HG03521 (cell line): Measurements from ENCODE around the gene PRKN.

Experiments used
- ATAC-seq: cut with Tn5 transposase; IDR thresholded peaks from one replicate; pipeline ENCODE4 v1.9.1; 2021; ENCODE audit warnings: mild to moderate bottlenecking, moderate library complexity; ENCODE audit not compliant: unreplicated experiment

The PRKN gene

GRCh38 chr6:162621246-162621645 is 106.3 kb downstream of the PRKN start:
- ATAC-seq, result no peak

- no peak for ATAC-seq
Measured at GRCh38 chr6:162620073-162620472, 107.5 kb downstream of the PRKN start.

- no peak for ATAC-seq
Measured at GRCh38 chr6:162618448-162619002, 109.0 kb downstream of the PRKN start.

GRCh38 chr6:162615016-162615705 is 112.4 kb downstream of the PRKN start:
- ATAC-seq, result no peak

- ATAC-seq, result no peak
Measured at GRCh38 chr6:162613310-162613709, 114.3 kb downstream of the PRKN start.

GRCh38 chr6:162612613-162613012 is 115.0 kb downstream of the PRKN start:
- no peak for ATAC-seq

- no peak for ATAC-seq
Measured at GRCh38 chr6:162610351-162610750, 117.2 kb downstream of the PRKN start.

- ATAC-seq, result no peak
Measured at GRCh38 chr6:162605881-162606280, 121.7 kb downstream of the PRKN start.

GRCh38 chr6:162603231-162604015 is 124.1 kb downstream of the PRKN start:
- ATAC-seq, result no peak

GRCh38 chr6:162602759-162603158 is 124.8 kb downstream of the PRKN start:
- ATAC-seq, result no peak

- ATAC-seq, result no peak
Measured at GRCh38 chr6:162596676-162597075, 130.9 kb downstream of the PRKN start.

GRCh38 chr6:162591517-162591916 is 136.0 kb downstream of the PRKN start:
- no peak for ATAC-seq

- no peak for ATAC-seq
Measured at GRCh38 chr6:162581988-162582780, 145.4 kb downstream of the PRKN start.

GRCh38 chr6:162580619-162581018 is 146.9 kb downstream of the PRKN start:
- no peak for ATAC-seq

GRCh38 chr6:162576016-162576415 is 151.6 kb downstream of the PRKN start:
- no peak for ATAC-seq

GRCh38 chr6:162572240-162572639 is 155.3 kb downstream of the PRKN start:
- no peak for ATAC-seq

- no peak for ATAC-seq
Measured at GRCh38 chr6:162568266-162568665, 159.3 kb downstream of the PRKN start.

GRCh38 chr6:162562041-162562440 is 165.5 kb downstream of the PRKN start:
- ATAC-seq, result no peak

GRCh38 chr6:162560891-162561290 is 166.7 kb downstream of the PRKN start:
- no peak for ATAC-seq

- ATAC-seq, result no peak
Measured at GRCh38 chr6:162554531-162554930, 173.0 kb downstream of the PRKN start.

- ATAC-seq, result no peak
Measured at GRCh38 chr6:162546905-162547304, 180.7 kb downstream of the PRKN start.
